Fibroblast of lung (primary cell): Measurements from ENCODE around the gene EPB41L1.

Experiments used
- EZH2 ChIP-seq: IDR thresholded peaks from 2 replicates; pipeline ENCODE4 v1.5.1; 2012; ENCODE audit warnings: low read length, control low read depth, mild to moderate bottlenecking; ENCODE audit errors: missing control alignments
- TF ChIP-seq, protein P1 (sequence below), 2 donors: IDR thresholded peaks in 1 of 2; conservative IDR thresholded peaks in 1 of 2; 1 replicate in 1 of 2; 2 replicates in 1 of 2; pipeline ENCODE4 v1.5.1; 2011 to 2012; ENCODE audit warnings: low read length in 2 of 2, control low read depth in 1 of 2, inconsistent platforms in 1 of 2, low read depth in 1 of 2, mild to moderate bottlenecking in 1 of 2

DNA sequence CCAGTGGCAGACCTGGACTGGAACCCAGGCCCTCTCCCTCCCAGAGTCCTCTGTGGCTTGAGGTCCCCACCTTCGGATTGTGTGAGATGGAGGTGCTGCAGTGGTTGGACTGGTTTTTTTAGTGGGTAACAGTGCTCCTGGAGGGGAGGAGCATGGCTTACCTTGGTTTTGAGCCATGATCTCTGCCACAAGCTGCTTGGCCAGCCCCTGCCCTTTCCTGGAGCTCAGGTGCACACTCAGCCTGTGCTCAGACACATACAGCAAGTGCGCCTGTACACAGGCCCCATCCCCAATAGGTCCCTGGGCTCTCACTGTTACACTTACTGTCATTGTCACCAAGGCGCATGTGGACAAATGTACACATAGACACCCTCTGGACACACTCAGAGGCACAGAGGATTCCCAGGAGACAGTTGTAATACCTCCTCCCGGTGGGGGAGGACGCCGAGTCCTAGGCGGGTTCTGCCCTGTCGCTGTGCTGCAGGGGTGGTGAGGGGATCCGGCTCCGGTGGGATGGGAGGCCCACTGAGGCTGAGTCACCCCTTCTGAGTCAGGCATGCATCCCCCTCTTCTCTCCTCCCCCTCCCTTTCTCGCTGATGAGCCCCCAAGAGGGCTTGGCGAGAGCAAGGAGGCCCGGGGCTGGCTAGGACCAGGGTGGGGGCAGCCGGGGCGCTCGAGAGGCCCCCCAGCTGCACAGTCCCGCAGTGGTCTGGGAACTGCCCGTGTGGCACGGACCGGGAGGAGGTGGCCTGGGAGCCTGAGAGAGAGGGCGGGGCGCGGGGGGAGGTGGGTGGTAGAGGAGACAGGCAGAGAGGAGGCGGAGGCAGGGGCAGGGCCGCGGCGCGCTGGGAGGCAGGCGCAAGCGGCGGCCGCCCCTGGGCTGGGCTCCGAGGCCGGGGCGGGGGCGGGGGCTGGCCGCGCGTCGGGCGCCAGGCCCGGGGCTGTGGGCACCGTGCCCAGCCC lies 522 bp upstream of the EPB41L1 start:
- TF ChIP-seq, protein P1, sequence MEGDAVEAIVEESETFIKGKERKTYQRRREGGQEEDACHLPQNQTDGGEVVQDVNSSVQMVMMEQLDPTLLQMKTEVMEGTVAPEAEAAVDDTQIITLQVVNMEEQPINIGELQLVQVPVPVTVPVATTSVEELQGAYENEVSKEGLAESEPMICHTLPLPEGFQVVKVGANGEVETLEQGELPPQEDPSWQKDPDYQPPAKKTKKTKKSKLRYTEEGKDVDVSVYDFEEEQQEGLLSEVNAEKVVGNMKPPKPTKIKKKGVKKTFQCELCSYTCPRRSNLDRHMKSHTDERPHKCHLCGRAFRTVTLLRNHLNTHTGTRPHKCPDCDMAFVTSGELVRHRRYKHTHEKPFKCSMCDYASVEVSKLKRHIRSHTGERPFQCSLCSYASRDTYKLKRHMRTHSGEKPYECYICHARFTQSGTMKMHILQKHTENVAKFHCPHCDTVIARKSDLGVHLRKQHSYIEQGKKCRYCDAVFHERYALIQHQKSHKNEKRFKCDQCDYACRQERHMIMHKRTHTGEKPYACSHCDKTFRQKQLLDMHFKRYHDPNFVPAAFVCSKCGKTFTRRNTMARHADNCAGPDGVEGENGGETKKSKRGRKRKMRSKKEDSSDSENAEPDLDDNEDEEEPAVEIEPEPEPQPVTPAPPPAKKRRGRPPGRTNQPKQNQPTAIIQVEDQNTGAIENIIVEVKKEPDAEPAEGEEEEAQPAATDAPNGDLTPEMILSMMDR (conservative IDR thresholded peaks at IDR 0.05 in 1 of 2, IDR thresholded peaks at IDR 0.05 in 1 of 2; ENCODE audit: low read depth in 1 of 2, low read length in 2 of 2) = no peak
- peak; percentile 14 for TF ChIP-seq EZH2
